Activated CD8-positive, alpha-beta T cell treated with anti-CD3 and anti-CD28 coated beads, Interleukin-2, amount 10 ng/mL, durations not matched to agents 7 days and 5 days (primary cell): ENCODE measurements around the gene CT47A1. TPM values are rescaled to one million over a fixed set of nuclear protein-coding genes. Genes with fewer than 3 reads are reported as not detected.

Experiments used
- total RNA-seq, 2 experiments: library from RNA; stranded (reverse); gene quantifications; one replicate each; pipeline ENCODE4 v1.2.3, GENCODE V29; 2021

The CT47A1 gene
- total RNA-seq, 2 experiments from 2014 or later: not detected

Other genes starting within 250 kb of the CT47A1 start
- not detected for gene CT47B1, start 109.9 kb downstream of the CT47A1 start, total RNA-seq
- not detected for gene CT47A11, start 48.6 kb downstream of the CT47A1 start, total RNA-seq
- gene CT47A10, start 43.7 kb downstream of the CT47A1 start, total RNA-seq: not detected
- not detected for gene CT47A9, start 38.9 kb downstream of the CT47A1 start, total RNA-seq
- not detected for gene CT47A8, start 34.0 kb downstream of the CT47A1 start, total RNA-seq
- not detected for gene CT47A7, start 29.2 kb downstream of the CT47A1 start, total RNA-seq
- gene CT47A6, start 24.3 kb downstream of the CT47A1 start, total RNA-seq: not detected
- not detected for gene CT47A5, start 19.4 kb downstream of the CT47A1 start, total RNA-seq
- not detected for gene CT47A4, start 14.6 kb downstream of the CT47A1 start, total RNA-seq
- not detected for gene CT47A3, start 9.7 kb downstream of the CT47A1 start, total RNA-seq
- not detected for gene CT47A2, start 4.8 kb downstream of the CT47A1 start, total RNA-seq
- under 1 TPM; 0.60 to 0.87 TPM for gene GLUD2, start 61.9 kb upstream of the CT47A1 start, total RNA-seq